ENCODE results near the gene GFOD1.
"Not testable (repeated sequence)": the region's sequence is repeated elsewhere in the genome, so short reads cannot be mapped to it uniquely, and the experiment has no call there.

Gene GFOD1

DNA sequence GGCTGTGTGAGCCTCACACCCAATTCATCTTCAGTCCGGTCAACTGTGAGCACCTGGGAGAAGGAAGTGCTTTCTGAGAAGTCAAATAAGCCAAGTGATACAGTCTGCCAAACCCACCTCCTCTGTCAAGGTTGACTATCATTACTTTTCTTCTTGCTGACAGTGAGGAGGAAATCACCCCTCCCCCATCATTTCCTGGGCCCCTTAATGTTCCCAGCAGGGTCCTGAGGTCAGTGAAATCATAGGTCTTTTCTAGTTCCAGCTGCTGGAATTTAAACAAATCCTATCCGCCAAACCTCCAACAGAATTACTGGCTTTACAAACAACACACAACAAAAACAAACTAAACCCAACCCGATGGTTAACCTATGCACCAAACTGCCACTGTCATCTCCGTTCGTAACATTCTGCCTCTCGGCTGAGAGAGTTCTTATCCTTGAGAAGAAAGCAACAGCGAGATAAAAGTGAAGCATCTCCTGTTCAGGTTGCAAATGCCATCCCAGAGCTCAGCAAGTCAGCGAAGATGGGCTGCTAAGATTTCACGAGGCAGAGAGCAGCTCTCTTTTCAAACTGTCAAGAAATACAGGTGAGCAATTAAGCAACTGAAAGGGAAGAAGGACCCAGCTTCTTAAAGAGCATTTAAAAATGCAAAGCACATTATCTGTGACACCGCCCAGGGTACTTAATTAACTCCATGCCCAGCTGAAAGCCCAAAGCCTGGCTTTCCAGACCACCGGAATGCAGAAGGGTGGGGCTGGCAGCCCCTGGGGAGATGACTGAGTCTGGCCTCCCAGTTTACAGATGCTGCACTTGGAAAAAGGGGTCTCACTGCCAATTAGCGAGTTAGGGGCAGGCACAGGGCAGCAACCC, 24.7 kb downstream of the GFOD1 start:
- DNase-seq = no peak

DNA sequence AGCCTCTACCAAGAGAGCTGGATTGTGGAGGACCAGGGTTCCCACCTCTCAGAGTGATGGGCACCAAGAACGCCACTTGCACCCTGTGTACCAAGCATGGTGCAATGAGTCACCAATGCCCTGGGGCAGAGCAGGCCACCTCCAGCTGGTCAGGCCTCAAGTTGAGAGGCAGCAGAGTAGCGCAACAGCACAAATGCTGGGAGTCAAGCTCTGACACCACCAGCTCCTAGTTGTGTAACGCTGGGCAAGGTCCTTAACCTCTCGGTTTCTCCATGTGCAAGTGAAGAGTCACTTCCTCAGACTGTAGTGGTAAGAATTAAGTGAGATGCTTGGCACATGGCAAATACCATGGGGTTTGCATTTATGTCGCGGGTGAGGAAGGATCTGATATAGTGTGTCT, 25.6 kb downstream of the GFOD1 start:
- DNase-seq = no peak

DNA sequence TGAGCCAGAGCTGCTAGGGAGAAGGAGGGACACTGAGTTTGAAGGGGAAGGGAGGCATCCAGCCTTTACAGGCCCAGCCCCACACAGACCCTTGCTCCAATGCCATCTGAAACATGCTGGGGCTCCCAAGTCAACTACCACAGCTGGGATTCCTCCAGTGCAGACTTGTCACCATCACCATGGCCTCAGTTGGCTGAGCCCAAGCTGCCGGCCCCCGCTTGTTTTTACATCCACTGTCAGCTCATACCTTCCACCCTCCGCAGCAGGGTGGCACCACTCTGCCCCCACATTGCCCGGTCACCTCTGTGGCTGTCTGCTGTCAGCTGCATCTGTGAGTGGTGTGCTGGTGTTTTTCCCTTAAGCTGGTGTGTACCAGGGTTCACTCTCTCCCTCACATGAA, 26.1 kb downstream of the GFOD1 start:
- DNase-seq = no peak

DNA sequence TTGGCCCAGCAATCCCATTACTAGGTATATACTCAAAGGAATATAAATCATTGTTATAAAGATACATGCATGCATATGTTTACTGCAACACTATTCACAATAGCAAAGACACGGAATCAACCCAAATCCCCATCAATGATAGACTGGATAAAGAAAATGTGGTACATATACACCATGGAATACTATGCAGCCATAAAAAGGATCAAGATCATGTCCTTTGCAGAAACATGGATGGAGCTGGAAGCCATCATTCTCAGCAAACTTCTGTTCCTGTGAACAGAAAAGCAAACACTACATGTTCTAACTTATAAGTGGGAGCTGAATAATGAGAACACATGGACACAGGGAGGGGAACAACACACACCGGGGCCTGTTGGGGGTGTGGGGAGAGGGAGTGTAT, 27.1 kb downstream of the GFOD1 start:
- DNase-seq = not testable (repeated sequence)

DNA sequence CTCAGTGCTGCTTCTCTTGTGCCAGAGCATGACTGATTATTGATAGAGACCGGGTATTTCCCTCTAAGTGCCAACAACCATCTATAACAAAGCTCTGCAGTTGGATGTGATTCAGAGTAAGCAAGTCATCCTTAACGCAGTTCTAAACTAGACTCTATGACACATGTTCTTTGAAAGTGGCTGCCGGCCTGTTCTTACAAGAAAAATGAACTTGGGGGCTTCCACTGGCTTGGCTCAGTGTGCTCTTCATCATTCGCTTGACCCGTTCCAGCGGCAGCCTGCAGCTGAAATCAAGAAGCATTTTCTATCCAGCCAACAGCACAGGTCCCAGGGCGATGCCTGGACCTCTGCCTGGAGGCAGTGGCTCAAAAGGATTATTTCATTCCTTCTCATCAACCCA, 29.8 kb downstream of the GFOD1 start:
- DNase-seq = peak; percentile 57

DNA sequence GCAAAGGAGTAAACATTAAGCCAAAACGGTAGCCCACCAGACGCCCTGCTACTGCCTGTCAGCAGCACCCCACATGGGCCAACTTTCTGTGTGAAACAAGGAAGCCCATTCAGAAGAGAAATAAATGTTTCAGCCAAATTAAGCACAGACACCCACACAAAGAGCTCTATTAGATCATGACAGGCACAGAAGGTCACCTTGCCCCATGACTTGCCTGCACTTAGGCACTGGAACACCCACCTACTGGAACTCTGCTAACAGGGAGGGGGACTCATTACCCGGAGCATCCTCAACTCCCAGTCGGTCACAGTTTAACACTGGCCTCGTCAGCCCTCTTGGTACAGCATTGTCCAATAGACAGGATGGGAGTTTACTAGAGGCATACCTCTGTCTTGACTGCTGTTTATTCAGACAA, 31.8 kb downstream of the GFOD1 start:
- DNase-seq = no peak

DNA sequence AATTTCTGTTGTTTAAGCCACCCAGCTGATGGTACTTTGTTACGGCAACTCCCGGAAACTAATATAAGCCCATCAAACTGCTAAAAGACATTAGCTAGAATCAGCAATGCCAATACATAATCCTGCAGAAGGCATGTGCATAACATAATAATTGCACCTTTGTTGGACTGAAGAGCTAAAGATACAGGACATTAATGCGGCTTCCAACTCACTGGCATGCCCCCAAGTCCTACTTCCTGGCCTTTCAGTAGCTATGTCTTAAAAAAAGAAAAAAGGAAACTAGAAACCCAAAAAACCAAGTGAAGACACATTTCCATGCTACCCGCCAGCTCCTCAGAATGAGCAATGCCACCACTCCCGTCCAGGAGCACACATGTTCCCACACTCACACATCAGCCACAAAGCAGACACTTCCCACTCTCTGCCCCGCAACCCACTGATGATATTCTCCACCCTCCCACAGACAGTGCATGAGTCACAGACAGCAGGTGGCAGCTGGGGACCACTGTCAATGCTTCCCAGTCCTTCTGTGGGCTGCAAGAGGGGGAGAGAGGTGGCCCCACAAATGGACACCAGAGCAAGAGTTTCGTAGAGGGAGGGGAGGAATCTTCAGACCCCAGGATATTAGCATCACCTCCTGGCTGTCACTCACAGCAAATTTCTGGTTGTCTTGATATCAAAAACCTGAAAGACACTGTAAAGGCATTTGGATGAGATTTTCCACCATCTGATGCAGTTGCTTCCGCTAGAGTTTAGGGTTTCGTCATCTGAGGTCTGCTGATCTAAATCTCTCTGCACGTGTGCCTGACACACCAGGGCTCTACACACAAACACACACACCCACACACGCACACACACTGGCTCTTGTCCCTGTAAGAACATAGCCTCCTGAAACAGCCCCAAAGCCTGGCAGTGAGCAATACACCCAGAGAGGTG, 32.8 kb downstream of the GFOD1 start:
- DNase-seq = no peak

DNA sequence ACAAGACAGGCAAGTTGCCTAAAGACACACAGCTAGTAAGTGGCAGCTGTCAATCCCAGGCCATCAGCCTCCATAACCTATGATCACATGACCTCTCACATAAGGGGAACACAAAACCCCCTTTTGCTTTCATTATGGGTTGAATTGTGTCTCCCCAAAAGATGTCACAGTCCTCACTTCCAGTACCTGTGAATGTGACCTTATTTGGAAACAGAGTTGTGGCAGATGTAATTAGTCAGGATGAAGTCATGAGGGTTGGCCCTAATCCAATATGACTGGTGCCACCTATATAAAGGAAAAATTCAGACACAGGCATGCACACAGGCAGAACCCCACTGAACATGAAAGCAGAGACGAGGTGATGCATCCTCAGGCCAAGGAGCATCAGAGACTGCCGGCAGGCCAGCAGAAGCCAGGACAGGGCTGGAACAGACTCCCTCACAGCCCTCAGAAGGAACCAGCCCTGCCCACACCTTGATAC, 33.6 kb downstream of the GFOD1 start:
- DNase-seq = peak; percentile 14

DNA sequence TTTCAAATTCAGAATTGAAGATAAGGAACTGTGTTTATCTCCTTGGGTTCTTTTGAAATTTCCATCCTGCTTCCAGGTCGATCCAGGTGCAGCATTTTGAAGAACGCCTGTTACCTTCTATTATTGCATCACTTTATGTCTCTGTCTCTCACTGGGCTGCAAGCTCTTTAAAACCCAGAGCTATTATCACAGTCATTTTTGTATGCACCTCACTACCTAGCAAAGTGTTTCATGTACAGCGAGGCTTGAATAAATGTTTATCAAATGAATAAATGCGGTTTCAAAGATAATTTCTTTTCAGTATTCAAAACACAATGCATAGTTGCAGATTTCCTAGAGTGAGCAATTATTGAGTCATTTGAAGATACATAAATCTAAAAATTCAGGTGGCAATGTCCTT, 34.2 kb downstream of the GFOD1 start:
- no peak for DNase-seq

DNA sequence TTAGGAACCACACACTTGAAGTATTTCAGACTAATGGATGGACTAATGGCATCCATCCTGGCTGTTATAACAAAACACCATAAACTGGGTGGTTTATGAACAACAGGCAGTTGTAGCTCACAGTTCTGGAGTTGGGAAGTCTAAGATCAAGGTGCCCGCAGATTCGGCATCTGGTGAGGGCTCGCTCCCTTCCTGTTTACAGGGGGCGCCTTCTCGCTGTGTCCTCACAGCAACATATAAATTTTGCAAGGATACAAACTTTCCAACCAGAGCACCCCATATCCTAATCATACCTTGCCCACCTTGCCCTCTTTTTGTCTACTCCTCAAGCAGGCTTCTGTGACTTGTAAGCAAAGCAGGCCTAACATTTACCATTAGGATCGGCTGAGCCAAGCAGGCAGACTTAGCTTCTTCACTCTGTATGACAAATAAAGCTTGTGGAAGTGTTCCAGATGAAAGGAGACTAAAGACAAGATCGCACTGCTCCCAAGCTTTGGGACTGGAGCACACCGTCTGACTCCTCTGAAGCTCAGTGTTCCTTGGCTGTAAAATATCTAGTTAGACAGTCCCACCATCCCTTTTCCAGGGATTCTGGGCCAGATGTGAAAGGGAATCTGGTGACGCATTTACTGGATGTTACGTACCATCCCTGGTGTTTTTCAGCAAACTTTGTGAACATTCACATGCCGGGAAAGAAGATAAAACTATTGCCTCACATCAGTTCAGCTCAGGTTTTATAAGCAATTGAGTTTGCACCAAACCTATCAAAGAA, 34.9 kb downstream of the GFOD1 start:
- no peak for DNase-seq

DNA sequence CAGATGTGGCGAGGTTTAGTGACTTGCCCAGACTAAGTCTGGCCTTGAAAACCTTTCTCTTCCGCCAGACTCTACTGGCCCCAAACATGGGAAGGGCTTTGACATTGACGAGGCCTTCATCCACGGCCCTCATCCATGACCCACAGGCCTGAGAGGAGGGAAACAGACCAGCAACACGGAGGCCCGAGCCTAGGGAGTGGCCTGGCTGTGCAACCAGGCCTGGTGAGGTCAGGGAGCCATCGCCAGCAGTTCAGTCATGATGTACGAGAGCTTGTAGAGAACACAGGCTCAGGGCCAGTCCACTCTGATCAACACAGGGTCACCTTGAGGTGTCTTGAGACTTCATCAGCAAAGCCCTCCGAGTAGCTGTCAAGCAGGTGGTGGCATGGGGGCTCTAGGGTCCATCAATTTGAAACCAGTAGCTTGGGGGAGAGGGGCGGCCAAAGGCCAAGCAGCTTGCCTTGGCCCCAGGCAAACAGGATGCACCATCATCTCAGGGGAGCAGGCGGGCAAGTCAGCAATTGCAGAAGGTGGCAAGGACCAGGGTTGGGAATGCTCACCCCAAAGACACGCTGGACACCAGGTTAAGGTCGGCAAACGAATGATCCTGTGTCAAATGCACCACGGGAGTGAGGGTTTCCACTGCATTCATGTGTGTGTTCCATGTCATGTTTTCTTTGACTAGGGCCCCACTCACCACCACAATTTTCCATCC, 36.1 kb downstream of the GFOD1 start:
- DNase-seq = no peak

DNA sequence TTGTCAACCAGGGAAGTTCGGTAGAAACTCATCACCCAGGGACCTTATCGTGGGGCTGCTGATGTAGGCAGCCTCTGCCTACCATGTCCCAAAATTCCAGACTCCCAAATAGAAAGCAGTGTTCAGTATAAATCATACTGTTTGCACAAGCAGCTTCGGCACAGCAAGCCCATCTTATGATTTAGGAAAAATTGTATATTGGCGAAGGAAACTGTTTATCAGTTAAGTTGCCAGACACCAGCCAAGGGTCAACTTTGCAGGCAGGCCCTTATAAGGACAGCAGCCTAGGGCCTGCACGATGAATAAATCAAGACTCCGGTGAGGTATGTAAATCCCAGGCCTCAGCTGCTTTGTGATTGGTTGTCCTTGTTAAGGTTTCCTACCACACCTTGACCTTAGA, 36.8 kb downstream of the GFOD1 start:
- DNase-seq = no peak

DNA sequence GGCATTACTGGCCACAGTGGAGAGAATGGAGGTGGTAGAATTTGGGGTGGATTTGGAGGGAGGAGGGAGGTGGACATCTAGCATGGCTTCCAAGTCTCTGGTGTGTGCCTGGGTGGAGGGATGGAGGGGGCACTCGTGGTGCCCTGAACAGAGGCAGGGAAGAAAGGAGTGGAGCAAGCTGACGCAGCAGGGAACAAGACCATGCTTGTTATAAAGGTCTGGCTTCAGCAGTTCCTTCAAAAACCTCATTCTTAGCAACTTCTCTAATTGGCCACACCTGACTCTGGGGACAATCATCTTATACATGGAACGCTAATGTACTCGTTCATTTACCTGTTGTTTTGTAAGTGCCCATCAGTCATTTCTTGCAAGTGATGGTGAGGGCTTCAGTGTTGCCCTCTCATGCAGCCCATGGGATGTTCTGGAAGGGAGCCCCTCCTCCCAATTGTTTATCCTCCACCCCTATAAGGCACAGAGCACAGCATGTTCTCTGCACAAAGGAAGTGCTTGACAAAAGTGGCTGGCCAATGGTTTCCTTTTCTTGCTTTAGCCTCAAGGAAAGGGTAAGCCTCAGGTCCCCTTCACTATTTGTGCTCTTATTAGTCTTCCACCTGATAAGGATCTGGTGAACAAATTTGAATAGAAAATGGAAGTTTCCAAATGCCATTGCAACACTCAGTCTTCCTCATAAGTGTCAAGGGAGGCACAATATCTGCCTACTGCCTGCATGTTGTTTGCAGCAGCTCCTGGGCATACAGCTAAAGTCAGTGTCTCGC, 39.3 kb downstream of the GFOD1 start:
- DNase-seq = no peak

DNA sequence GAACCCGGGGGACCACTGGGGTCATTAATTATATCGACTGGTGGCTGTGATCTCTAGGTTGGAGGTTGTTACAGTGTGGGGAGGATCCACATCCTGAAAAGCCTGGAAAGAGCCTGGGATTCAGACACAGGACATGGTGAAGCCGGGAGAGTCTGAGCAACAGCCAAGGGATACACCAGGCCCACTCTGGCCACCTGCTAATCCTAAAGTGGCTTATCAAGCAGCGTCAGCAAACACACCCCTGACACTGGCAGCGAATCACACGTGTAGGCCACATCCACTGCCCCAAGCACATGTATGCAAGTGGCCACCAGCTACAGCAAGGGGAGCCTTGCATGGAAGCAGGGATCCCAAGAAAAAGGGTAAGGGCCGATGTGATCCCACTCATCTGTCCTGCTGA, 41.0 kb downstream of the GFOD1 start:
- no peak for DNase-seq

DNA sequence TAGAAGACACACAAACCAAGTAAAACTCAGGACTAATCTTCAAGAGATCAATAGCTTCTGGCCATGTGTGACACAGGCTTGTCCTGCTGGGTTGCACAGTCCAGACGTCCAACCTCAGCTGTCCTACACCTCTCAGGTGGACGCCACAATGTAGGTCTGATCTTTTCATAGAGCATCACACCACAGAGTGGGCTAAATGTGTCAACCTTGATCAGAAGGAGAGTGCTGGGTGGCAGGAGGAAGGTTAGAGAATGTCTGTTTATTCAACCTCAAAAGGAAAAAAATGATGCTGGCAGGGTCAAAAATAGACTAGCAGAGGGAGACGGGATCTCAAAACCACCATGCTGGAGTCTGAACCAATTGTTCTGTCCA, 41.7 kb downstream of the GFOD1 start:
- DNase-seq = no peak

DNA sequence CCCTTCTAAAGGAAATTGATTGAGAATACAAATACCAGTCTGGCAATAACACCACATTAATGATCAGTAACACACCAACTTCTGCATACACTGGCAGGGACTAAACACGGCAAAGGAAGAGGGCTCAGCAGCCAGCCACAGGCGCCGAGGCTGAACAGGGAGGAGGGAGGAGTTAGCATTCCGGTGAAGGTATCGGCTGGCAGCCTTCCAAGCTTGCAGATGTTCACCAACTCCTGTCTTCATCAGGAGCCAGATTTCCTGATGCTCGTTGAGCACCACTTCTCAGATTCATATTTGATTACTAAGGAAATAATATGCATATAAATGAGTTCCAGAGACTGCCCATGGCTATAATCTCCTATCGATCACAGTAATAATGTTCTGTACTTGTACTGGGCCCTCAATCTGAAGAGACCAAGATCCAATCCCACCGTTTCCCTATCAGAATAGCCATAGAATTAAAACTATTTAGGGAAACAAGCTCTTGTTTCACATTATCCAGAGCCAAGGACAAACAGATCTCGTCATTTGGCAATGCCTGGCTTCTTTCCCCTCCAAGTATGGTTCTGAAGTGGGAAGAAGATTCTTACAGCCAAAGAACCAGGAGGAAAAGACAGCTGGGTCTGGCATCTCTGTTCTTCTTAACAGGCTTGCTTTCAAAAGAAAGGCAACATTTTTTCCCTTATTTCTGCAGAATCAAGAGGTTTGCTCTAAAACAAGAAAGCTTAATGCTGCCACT, 42.2 kb downstream of the GFOD1 start:
- DNase-seq = peak; percentile 59

DNA sequence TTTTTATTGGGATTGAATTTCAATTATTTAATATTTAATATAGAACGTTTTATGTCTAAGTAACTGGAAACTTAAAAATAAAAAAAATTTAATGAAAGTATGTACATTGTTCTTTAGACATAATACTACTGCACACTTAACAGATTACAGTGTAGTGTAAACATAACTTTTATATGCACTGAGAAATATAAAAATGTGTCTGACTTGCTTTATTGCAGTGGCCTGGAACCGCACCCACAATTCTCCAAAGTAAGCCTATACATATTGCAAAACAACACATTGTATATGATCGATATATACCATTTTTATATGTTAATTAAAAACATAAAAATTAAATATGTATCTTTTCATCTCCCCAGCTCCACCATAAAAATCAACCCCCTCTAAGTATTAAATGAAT, 42.8 kb downstream of the GFOD1 start:
- no peak for DNase-seq

DNA sequence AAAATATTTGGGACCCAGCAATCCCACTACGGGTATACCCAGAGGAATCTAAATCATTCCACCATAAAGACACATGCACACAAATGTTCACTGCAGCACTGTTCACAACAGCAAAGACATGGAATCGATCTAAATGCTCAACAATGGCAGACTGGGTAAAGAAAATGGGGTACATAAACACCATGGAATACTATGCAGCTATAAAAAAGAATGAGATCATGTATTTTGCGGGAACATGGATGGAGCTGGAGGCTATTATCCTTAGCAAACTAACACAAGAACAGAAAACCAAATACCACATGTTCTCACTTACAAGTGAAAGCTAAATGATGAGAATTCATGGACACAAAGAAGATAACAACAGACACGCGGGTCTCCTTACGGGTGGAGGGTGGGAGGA, 43.4 kb downstream of the GFOD1 start:
- DNase-seq = not testable (repeated sequence)

DNA sequence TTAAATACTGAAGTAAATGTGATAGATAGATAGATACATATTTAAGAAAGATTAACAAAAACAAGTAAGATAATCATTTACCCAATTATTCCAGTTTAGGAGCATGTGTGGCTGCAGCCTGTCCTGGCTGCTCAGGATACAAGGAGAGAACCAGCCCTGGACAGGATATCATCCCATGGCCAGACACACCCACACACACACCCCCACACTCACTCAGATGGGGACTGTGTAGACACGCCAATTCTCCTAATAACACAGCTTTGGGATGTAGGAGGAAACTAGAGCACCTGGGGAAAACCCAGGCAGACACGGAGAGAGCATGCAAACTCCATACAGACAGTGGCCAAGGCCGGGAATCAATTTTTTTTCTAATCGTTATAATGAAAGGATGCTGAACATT, 45.6 kb downstream of the GFOD1 start:
- DNase-seq = no peak

DNA sequence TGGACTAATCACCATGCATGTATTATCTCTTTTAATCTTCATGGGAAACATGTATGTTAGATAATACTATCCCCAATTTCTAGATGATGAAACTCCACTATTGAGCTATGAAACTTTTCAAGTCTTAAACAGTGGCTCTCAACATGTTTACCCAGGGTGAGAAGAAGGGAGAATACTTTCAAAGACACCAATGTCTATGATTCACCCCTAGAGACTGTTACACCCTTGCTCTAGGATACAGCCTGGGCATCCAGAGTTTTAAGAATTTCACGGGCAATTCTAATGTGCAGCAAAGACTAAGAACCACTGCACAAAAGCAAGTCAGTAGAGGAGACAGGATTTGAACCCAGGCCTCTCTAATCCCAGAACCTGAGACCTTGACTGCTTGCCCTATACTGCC, 47.8 kb downstream of the GFOD1 start:
- no peak for DNase-seq

DNA sequence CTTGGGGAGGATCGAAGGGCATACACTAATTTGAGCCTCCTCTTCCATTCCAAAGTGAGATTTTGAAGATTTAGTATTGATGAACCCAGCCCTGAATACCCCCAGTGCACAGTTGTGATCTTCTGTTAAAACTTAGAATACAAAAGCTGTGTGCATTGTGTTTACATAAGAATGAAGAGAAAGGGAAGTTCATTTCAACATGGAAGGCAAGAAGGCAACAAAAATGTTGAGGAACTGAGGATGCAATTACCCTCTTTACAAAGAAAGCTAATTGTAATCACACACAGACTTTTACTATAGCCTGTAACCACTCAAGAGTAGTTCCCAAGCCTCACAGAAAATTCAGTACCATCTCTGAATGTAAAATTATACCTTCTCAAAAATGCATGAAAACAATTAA, 49.3 kb downstream of the GFOD1 start:
- DNase-seq = no peak
